ENCODE results near the gene PDZD7. TPM values are rescaled to one million over a fixed set of nuclear protein-coding genes. Genes with fewer than 3 reads are reported as not detected.
A peak's percentile ranks its signal among the peaks of the same experiment; 100 is the strongest.

PDZD7 gene
- total RNA-seq, 2 experiments from 2014 or later: 1.7 to 3.1 TPM

DNA sequence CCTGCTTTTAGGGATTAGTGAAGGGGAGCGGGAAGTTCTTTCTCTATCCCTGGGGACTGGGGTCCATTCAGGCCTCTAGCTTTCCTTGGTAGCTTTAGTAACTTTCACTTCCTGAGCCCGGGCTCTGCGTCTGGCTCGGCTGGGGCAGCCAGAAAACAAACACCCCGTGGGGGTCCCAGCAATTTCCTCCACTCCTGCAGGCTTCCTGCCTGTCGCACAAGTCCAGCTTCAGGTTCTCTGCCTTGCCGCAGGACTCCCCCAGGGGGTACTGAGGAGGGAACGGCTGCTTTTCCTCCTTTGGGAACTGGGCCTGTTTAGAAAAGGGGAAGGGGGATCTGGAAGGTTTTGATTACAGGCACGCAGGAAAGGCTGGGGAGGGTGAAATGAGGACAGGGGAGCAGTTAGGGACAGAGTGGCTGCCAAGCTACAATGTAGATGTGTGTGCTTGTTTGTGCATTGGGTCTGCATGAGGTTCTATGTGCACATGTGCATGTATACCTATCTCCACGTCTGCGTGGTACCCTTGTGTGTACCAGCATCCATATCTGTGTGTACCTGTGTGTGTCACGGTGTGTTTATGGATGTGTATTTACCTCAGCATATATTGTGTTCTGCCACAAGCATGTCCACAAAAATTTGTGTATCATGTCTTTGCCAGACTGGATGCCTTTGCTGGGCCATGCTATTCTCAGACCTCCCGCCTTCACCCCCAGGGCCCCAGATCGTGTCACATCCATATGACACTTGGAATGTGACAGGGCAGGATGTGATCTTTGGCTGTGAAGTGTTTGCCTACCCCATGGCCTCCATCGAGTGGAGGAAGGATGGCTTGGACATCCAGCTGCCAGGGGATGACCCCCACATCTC lies 32.9 kb upstream of the PDZD7 start:
- CTCF ChIA-PET: interaction anchor here (1.0 to 5.6 kb wide), 6 partner anchors 13 to 78 kb away, joined by 3 to 45 read pairs (median 4); no protein-coding TSS in a partner anchor
- H3K4me3 ChIP-seq (ENCODE audit: low read length): no peak overlapping the region
- DNase-seq (no peak), ATAC-seq (ENCODE audit: poor library complexity) (no peak)
- no peak overlapping the region for H3K27ac ChIP-seq (ENCODE audit: low read depth in 1 of 2, low read length in 2 of 2)
- intact Hi-C loops (cut with DNase I, micrococcal nuclease): loop anchor here (5.0 to 10.0 kb wide), 3 partner anchors 49 to 291 kb away; partner anchors contain the start of genes BTRC (in 1 of the 2) and SLF2 (in 1 of the 2)
- peaks cover 61% of the 10 kb centered on the region for H3K4me1 ChIP-seq (ENCODE audit: insufficient read depth, low read length)
- Mint-ChIP-seq H3K27ac (no peak overlapping the region), H3K36me3 (ENCODE audit: low read depth) (peaks cover 4% of the 10 kb centered on the region), H3K4me1 (ENCODE audit: low read depth) (peaks cover 52% of the 10 kb centered on the region), H3K27me3 (peaks cover 44% of the 10 kb centered on the region), H3K4me3 (peak overlapping the region; percentile 82), H3K9me3 (no peaks in the 10 kb centered on the region)
- peaks cover 49 to 51% of the 10 kb centered on the region in 2 experiments for H3K27me3 ChIP-seq (ENCODE audit: control insufficient read depth in 1 of 2, insufficient read depth in 2 of 2, low read length in 2 of 2)
- no peaks in the 10 kb centered on the region for H3K36me3 ChIP-seq (ENCODE audit: insufficient read depth, low read length)
- TF ChIP-seq, protein P1, sequence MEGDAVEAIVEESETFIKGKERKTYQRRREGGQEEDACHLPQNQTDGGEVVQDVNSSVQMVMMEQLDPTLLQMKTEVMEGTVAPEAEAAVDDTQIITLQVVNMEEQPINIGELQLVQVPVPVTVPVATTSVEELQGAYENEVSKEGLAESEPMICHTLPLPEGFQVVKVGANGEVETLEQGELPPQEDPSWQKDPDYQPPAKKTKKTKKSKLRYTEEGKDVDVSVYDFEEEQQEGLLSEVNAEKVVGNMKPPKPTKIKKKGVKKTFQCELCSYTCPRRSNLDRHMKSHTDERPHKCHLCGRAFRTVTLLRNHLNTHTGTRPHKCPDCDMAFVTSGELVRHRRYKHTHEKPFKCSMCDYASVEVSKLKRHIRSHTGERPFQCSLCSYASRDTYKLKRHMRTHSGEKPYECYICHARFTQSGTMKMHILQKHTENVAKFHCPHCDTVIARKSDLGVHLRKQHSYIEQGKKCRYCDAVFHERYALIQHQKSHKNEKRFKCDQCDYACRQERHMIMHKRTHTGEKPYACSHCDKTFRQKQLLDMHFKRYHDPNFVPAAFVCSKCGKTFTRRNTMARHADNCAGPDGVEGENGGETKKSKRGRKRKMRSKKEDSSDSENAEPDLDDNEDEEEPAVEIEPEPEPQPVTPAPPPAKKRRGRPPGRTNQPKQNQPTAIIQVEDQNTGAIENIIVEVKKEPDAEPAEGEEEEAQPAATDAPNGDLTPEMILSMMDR (IDR thresholded peaks at IDR 0.05): no peak
- POLR2A ChIA-PET: interaction anchor here (0.9 to 1.6 kb wide), 3 partner anchors 14 to 21 kb away, joined by 3 to 4 read pairs (median 3); no protein-coding TSS in a partner anchor
- peaks cover 0 to 20% of the 10 kb centered on the region in 2 experiments for H3K9me3 ChIP-seq (ENCODE audit: control insufficient read depth in 1 of 2, insufficient read depth in 1 of 2, low read length in 2 of 2)

- CTCF ChIA-PET: interaction anchor here (0.8 to 5.6 kb wide), 8 partner anchors 12 to 79 kb away, joined by 3 to 45 read pairs (median 5); no protein-coding TSS in a partner anchor
- ATAC-seq (ENCODE audit: poor library complexity): no peak
- H3K9me3 Mint-ChIP-seq: no peaks in the 10 kb centered on the region
- TF ChIP-seq, protein P1 (IDR thresholded peaks at IDR 0.05): no peak
- H3K27me3 ChIP-seq (ENCODE audit: control insufficient read depth in 1 of 2, insufficient read depth in 2 of 2, low read length in 2 of 2): peaks cover 49 to 51% of the 10 kb centered on the region in 2 experiments
- POLR2A ChIA-PET: interaction anchor here (0.9 to 1.6 kb wide), 3 partner anchors 13 to 20 kb away, joined by 3 to 4 read pairs (median 3); no protein-coding TSS in a partner anchor
- H3K27ac Mint-ChIP-seq: no peak overlapping the region
- H3K4me1 Mint-ChIP-seq (ENCODE audit: low read depth): peaks cover 52% of the 10 kb centered on the region
- DNase-seq: no peak
- peaks cover 61% of the 10 kb centered on the region for H3K4me1 ChIP-seq (ENCODE audit: insufficient read depth, low read length)
- peaks cover 0 to 20% of the 10 kb centered on the region in 2 experiments for H3K9me3 ChIP-seq (ENCODE audit: control insufficient read depth in 1 of 2, insufficient read depth in 1 of 2, low read length in 2 of 2)
- H3K27me3 Mint-ChIP-seq: peaks cover 44% of the 10 kb centered on the region
- peaks cover 4% of the 10 kb centered on the region for H3K36me3 Mint-ChIP-seq (ENCODE audit: low read depth)
- H3K4me3 ChIP-seq (ENCODE audit: low read length): peak overlapping the region; percentile 30
- intact Hi-C loops (cut with DNase I, micrococcal nuclease): loop anchor here (5.0 to 10.0 kb wide), 3 partner anchors 48 to 292 kb away; partner anchors contain the start of genes BTRC (in 1 of the 2) and SLF2 (in 1 of the 2)
- H3K36me3 ChIP-seq (ENCODE audit: insufficient read depth, low read length): no peaks in the 10 kb centered on the region
- H3K27ac ChIP-seq (ENCODE audit: low read depth in 1 of 2, low read length in 2 of 2): no peak overlapping the region
- peak overlapping the region; percentile 71 for H3K4me3 Mint-ChIP-seq
Measured at GRCh38 chr10:101063050-101063525, 32.2 kb upstream of the PDZD7 start.

Data from CD4-positive, alpha-beta T cell (primary cell).